ENCODE measurements around the gene EPHA8. TPM values are rescaled to one million over a fixed set of nuclear protein-coding genes. Genes with fewer than 3 reads are reported as not detected.

The EPHA8 gene
- total and polyA plus RNA-seq, 2 experiments from 2014 or later: not detected

DNA sequence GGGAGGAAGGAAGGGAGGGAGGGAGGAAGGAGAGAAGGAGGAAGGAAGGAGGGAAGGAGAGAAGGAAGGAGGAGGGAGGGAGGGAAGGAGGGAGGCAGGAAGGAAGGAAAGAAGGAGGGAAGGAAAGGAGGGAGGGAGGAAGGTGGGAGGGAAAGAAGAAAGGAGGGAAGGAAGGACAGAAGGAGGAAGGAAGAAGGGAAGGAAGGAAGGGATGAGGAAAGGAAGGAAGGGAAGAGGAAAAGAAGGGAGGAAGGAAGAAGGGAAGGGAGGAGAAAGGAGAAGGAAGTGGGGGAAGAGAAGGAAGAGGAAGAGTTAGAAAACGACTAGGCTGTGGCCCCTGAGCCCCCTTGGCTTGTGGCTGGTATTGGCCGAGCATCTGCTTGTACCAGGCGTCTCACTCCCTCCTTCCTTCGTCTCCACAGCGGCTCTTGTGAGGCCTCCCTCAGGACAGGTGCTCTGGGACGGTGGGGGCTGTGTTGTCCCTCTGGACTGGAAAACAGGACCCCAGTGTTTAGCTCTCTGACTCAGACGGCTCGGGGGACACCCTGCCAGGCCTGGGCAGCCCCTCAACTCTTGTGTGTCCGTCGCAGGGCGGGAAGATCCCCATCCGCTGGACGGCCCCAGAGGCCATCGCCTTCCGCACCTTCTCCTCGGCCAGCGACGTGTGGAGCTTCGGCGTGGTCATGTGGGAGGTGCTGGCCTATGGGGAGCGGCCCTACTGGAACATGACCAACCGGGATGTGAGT, 37.0 kb downstream of the EPHA8 start:
- no peak overlapping the region for H3K4me3 ChIP-seq
- no peak overlapping the region for H3K9ac ChIP-seq
- TF ChIP-seq EZH2phosphoT487 (IDR thresholded peaks at IDR 0.05; ENCODE audit: insufficient read depth, low read depth) (no peak), EZH2 (IDR thresholded peaks at IDR 0.05; ENCODE audit: insufficient read depth, poor library complexity, severe bottlenecking) (no peak)
- H4K20me1 ChIP-seq (ENCODE audit: insufficient read depth): no peaks in the 10 kb centered on the region
- H3K4me2 ChIP-seq (ENCODE audit: unreplicated experiment): no peak overlapping the region
- H3K27me3 ChIP-seq (replicated peaks; ENCODE audit: insufficient read depth): peaks cover 28% of the 10 kb centered on the region
- no peak overlapping the region for H2AFZ ChIP-seq
- no peaks in the 10 kb centered on the region for H3F3A ChIP-seq (ENCODE audit: insufficient read depth)
- no peaks in the 10 kb centered on the region for H3K4me1 ChIP-seq (ENCODE audit: insufficient read depth)
- H3K9me3 ChIP-seq (ENCODE audit: low read depth): no peaks in the 10 kb centered on the region
- WGBS, 2 experiments (ENCODE audit: low coverage in 1 of 2, low lambda C conversion rate in 2 of 2, missing lambda C conversion rate in 2 of 2): 25 to 33% methylated on average over 20 to 21 of the region's 22 CpGs
- no peak for DNase-seq
- no peaks in the 10 kb centered on the region for H3K9me2 ChIP-seq (ENCODE audit: insufficient read depth)
- H3K79me2 ChIP-seq (ENCODE audit: insufficient read depth): no peaks in the 10 kb centered on the region
- H3K27ac ChIP-seq: no peak overlapping the region
- in situ Hi-C loops (cut with MboI): no loop called here
- no peaks in the 10 kb centered on the region for H3K36me3 ChIP-seq (ENCODE audit: low read depth)

DNA sequence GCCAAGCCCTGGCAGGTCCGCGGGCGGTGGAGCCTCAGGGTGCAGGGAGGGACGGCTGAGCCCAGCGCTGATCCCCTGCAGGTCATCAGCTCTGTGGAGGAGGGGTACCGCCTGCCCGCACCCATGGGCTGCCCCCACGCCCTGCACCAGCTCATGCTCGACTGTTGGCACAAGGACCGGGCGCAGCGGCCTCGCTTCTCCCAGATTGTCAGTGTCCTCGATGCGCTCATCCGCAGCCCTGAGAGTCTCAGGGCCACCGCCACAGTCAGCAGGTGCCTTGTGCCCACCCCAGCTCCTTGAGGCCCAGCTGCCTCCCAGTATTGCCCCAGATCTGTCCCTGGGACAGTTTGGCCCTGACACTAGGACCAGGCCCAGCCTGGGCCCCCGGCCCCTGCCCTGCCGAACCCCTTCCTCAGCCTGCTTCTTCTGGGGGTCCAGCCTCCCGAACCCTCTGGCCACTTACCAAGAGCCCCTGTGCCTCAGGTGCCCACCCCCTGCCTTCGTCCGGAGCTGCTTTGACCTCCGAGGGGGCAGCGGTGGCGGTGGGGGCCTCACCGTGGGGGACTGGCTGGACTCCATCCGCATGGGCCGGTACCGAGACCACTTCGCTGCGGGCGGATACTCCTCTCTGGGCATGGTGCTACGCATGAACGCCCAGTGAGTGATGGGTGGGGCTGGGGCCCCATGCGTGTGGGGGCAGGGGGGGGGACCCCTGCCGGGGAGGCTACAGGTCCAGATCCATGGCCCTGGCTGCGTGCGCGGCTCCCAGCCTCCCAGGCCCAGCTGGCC, 37.7 kb downstream of the EPHA8 start:
- Histone ChIP-seq H3K4me1 (ENCODE audit: insufficient read depth) (no peaks in the 10 kb centered on the region), H3K4me2 (ENCODE audit: unreplicated experiment) (no peak overlapping the region), H3F3A (ENCODE audit: insufficient read depth) (no peaks in the 10 kb centered on the region), H3K36me3 (ENCODE audit: low read depth) (no peaks in the 10 kb centered on the region), H3K27me3 (replicated peaks; ENCODE audit: insufficient read depth) (peaks cover 35% of the 10 kb centered on the region), H4K20me1 (ENCODE audit: insufficient read depth) (no peaks in the 10 kb centered on the region), H3K9ac (no peak overlapping the region), H3K4me3 (no peak overlapping the region), H3K9me3 (ENCODE audit: low read depth) (no peaks in the 10 kb centered on the region), H3K27ac (no peak overlapping the region), H2AFZ (no peak overlapping the region), H3K9me2 (ENCODE audit: insufficient read depth) (no peaks in the 10 kb centered on the region), H3K79me2 (ENCODE audit: insufficient read depth) (no peaks in the 10 kb centered on the region)
- no peak for TF ChIP-seq EZH2 (IDR thresholded peaks at IDR 0.05; ENCODE audit: insufficient read depth, poor library complexity, severe bottlenecking)
- no peak for TF ChIP-seq EZH2phosphoT487 (IDR thresholded peaks at IDR 0.05; ENCODE audit: insufficient read depth, low read depth)
- no peak for DNase-seq
- 67 to 69% methylated on average over 30 to 31 of the region's 39 CpGs for WGBS, 2 experiments (ENCODE audit: low coverage in 1 of 2, low lambda C conversion rate in 2 of 2, missing lambda C conversion rate in 2 of 2)
- in situ Hi-C loops (cut with MboI): no loop called here

DNA sequence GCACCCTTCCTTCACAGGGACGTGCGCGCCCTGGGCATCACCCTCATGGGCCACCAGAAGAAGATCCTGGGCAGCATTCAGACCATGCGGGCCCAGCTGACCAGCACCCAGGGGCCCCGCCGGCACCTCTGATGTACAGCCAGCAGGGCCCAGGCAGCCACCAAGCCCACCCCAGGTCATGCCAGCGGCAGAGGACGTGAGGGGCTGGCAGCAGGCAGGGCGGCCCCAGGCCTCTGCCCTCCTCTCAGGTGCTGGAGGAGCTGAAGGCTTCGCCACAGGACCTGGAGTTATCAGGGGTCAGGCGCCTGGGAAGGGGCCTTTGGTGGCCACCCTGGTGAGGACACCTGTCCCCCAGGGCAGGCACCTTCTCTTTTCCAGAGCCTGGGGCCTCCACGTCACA, 38.3 kb downstream of the EPHA8 start:
- H3K9ac ChIP-seq: no peak overlapping the region
- H3K27ac ChIP-seq: no peak overlapping the region
- DNase-seq: no peak
- no peaks in the 10 kb centered on the region for H4K20me1 ChIP-seq (ENCODE audit: insufficient read depth)
- no peaks in the 10 kb centered on the region for H3F3A ChIP-seq (ENCODE audit: insufficient read depth)
- WGBS, 2 experiments (ENCODE audit: low coverage in 1 of 2, low lambda C conversion rate in 2 of 2, missing lambda C conversion rate in 2 of 2): 72 to 73% methylated on average over 9 to 10 of the region's 12 CpGs
- no peak overlapping the region for H3K4me2 ChIP-seq (ENCODE audit: unreplicated experiment)
- no peak overlapping the region for H3K4me3 ChIP-seq
- no peaks in the 10 kb centered on the region for H3K79me2 ChIP-seq (ENCODE audit: insufficient read depth)
- H3K9me2 ChIP-seq (ENCODE audit: insufficient read depth): no peaks in the 10 kb centered on the region
- H3K4me1 ChIP-seq (ENCODE audit: insufficient read depth): no peaks in the 10 kb centered on the region
- H3K36me3 ChIP-seq (ENCODE audit: low read depth): no peaks in the 10 kb centered on the region
- H3K9me3 ChIP-seq (ENCODE audit: low read depth): no peaks in the 10 kb centered on the region
- in situ Hi-C loops (cut with MboI): no loop called here
- no peak overlapping the region for H2AFZ ChIP-seq
- peaks cover 36% of the 10 kb centered on the region for H3K27me3 ChIP-seq (replicated peaks; ENCODE audit: insufficient read depth)
- TF ChIP-seq EZH2 (IDR thresholded peaks at IDR 0.05; ENCODE audit: insufficient read depth, poor library complexity, severe bottlenecking): no peak
- TF ChIP-seq EZH2phosphoT487 (IDR thresholded peaks at IDR 0.05; ENCODE audit: insufficient read depth, low read depth): no peak

DNA sequence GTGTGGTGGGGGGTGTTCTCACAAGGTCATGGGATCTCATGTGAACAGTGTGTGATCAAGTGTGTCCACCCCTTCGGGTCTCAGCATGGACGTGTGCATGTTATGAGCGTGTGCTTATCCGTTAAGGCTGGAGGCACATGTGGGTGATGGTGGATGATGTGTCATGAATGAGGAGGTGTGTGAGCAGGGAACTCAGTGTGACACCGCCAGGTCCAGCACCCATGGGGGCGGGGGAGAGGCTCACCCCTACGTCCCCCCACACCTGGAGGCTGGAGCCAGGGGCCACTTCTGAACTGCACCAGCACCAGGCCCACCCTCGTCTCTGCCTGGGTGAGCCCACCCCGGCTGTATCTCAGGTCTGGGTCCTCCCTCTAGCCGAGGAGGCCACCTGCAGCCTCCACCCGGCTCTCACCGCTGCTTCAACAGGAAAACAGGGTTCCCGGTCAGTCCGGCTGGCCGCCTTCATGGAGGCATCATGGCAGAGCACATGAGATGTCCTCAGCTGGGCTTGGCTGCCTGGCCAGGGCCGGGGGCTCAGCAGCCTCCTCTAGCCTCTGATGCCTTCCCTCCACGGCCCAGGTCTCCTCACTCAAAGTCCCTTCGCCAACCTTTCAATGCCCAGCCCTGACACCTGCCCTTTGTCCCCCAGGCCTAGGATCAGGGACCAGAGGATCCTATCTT, 38.9 kb downstream of the EPHA8 start:
- Histone ChIP-seq H3K9me3 (ENCODE audit: low read depth) (no peaks in the 10 kb centered on the region), H3K4me2 (ENCODE audit: unreplicated experiment) (no peak overlapping the region), H3K36me3 (ENCODE audit: low read depth) (no peaks in the 10 kb centered on the region), H3K4me1 (ENCODE audit: insufficient read depth) (no peaks in the 10 kb centered on the region), H3K27ac (no peak overlapping the region), H3K4me3 (no peak overlapping the region), H3K9me2 (ENCODE audit: insufficient read depth) (no peaks in the 10 kb centered on the region), H3F3A (ENCODE audit: insufficient read depth) (no peaks in the 10 kb centered on the region), H4K20me1 (ENCODE audit: insufficient read depth) (no peaks in the 10 kb centered on the region), H3K9ac (no peak overlapping the region), H3K79me2 (ENCODE audit: insufficient read depth) (no peaks in the 10 kb centered on the region), H3K27me3 (replicated peaks; ENCODE audit: insufficient read depth) (peaks cover 36% of the 10 kb centered on the region), H2AFZ (no peak overlapping the region)
- TF ChIP-seq EZH2phosphoT487 (IDR thresholded peaks at IDR 0.05; ENCODE audit: insufficient read depth, low read depth) (no peak), EZH2 (IDR thresholded peaks at IDR 0.05; ENCODE audit: insufficient read depth, poor library complexity, severe bottlenecking) (no peak)
- WGBS, 2 experiments (ENCODE audit: low coverage in 1 of 2, low lambda C conversion rate in 2 of 2, missing lambda C conversion rate in 2 of 2): 55 to 60% methylated on average over 17 to 18 of the region's 18 CpGs
- in situ Hi-C loops (cut with MboI): no loop called here
- DNase-seq: no peak

All from GM23248 (cell line).